D721Med (cell line): ENCODE data around the gene VAMP3.

Source experiments
- DNase-seq: peaks from one replicate; pipeline ENCODE4 v3.0.0; 2011; ENCODE audit warnings: low spot score; ENCODE audit not compliant: insufficient read length
- FAIRE-seq: peaks from 2 replicates; lab custom pipeline; 2011; peaks lifted over from hg19 to GRCh38; lab: Jason Lieb, UNC
- CTCF ChIP-seq: IDR thresholded peaks from 2 replicates; pipeline ENCODE4 v1.5.1; 2012; ENCODE audit warnings: mild to moderate bottlenecking, control low read depth; ENCODE audit not compliant: insufficient read depth; ENCODE audit errors: missing control alignments

VAMP3 gene

GRCh38 chr1:7732331-7732730 is 38.8 kb upstream of the VAMP3 start:
- FAIRE-seq (no peak), DNase-seq (no peak)
- TF ChIP-seq CTCF = no peak

- FAIRE-seq (no peak), DNase-seq (no peak)
- no peak for TF ChIP-seq CTCF
Observed at GRCh38 chr1:7733276-7733675, 37.8 kb upstream of the VAMP3 start.

- no peak for FAIRE-seq
- no peak for TF ChIP-seq CTCF
- DNase-seq = no peak
Observed at GRCh38 chr1:7738044-7738443, 33.1 kb upstream of the VAMP3 start.

GRCh38 chr1:7743346-7743745 is 27.8 kb upstream of the VAMP3 start:
- FAIRE-seq (no peak), DNase-seq (no peak)
- no peak for TF ChIP-seq CTCF

GRCh38 chr1:7744882-7745281 is 26.2 kb upstream of the VAMP3 start:
- no peak for TF ChIP-seq CTCF
- DNase-seq (no peak), FAIRE-seq (no peak)

- TF ChIP-seq CTCF = no peak
- FAIRE-seq (no peak), DNase-seq (no peak)
Observed at GRCh38 chr1:7745783-7746182, 25.3 kb upstream of the VAMP3 start.

GRCh38 chr1:7747605-7748004 is 23.5 kb upstream of the VAMP3 start:
- TF ChIP-seq CTCF = no peak
- DNase-seq (no peak), FAIRE-seq (no peak)
